ENCODE measurements around the gene SYNGAP1.
"Not testable (repeated sequence)": the region's sequence is repeated elsewhere in the genome, so short reads cannot be mapped to it uniquely, and the experiment has no call there.

Gene SYNGAP1

GRCh38 chr6:33419580-33420490, at the start of gene SYNGAP1:
SYNGAP1 (plus strand) TSS chr6:33420065; CDS start chr6:33420265, 200 bp downstream.
- peak; percentile 72 for DNase-seq

GRCh38 chr6:33371901-33372300, 48.0 kb upstream of the SYNGAP1 start:
- not testable (repeated sequence) for DNase-seq

- DNase-seq: no peak
Observed at GRCh38 chr6:33372526-33373123, 47.2 kb upstream of the SYNGAP1 start.

- DNase-seq: no peak
Observed at GRCh38 chr6:33373960-33374910, 45.6 kb upstream of the SYNGAP1 start.

- DNase-seq: no peak
Observed at GRCh38 chr6:33375143-33375671, 44.7 kb upstream of the SYNGAP1 start.

GRCh38 chr6:33377171-33377570, 42.7 kb upstream of the SYNGAP1 start:
- DNase-seq: no peak

GRCh38 chr6:33379184-33379583, 40.7 kb upstream of the SYNGAP1 start:
- DNase-seq: not testable (repeated sequence)

- DNase-seq: no peak
Observed at GRCh38 chr6:33380272-33380981, 39.4 kb upstream of the SYNGAP1 start.

GRCh38 chr6:33383427-33384185, 36.3 kb upstream of the SYNGAP1 start:
- no peak for DNase-seq

- no peak for DNase-seq
Observed at GRCh38 chr6:33384581-33385020, 35.3 kb upstream of the SYNGAP1 start.

GRCh38 chr6:33390173-33390572, 29.7 kb upstream of the SYNGAP1 start:
- no peak for DNase-seq

- no peak for DNase-seq
Observed at GRCh38 chr6:33390767-33391277, 29.0 kb upstream of the SYNGAP1 start.

- peak; percentile 99 for DNase-seq
Observed at GRCh38 chr6:33391278-33391921, 28.5 kb upstream of the SYNGAP1 start, which contains the start of gene KIFC1. KIFC1 (plus strand) TSS chr6:33391823; CDS start chr6:33391986, 163 bp downstream.

- DNase-seq: no peak
Observed at GRCh38 chr6:33391922-33392594, 27.8 kb upstream of the SYNGAP1 start.

- DNase-seq: no peak
Observed at GRCh38 chr6:33392595-33392948, 27.3 kb upstream of the SYNGAP1 start.

GRCh38 chr6:33392979-33393378, 26.9 kb upstream of the SYNGAP1 start:
- DNase-seq: no peak

- no peak for DNase-seq
Observed at GRCh38 chr6:33397541-33397940, 22.3 kb upstream of the SYNGAP1 start.

- not testable (repeated sequence) for DNase-seq
Observed at GRCh38 chr6:33398601-33399000, 21.3 kb upstream of the SYNGAP1 start.

GRCh38 chr6:33399881-33400280, 20.0 kb upstream of the SYNGAP1 start:
- not testable (repeated sequence) for DNase-seq

GRCh38 chr6:33404884-33405283, 15.0 kb upstream of the SYNGAP1 start:
- DNase-seq: no peak
